Tibial artery (tissue), 4 donors: ENCODE data around the gene PFDN5.
"Not testable (repeated sequence)": the region's sequence is repeated elsewhere in the genome, so short reads cannot be mapped to it uniquely, and the experiment has no call there.

Experiments used
- DNase-seq, 2 donors: peaks; one replicate each; pipeline ENCODE4 v3.0.0-alpha.2; 2019
- H3K27ac ChIP-seq, 2 donors: fragments of 200-600 bp; sonication (generic) in 1 of 2; 1 replicate in 1 of 2; 2 replicates in 1 of 2; pipeline ENCODE4 v1.5.1; 2018 to 2019; ENCODE audit warnings: mild to moderate bottlenecking in 1 of 2
- H3K27me3 ChIP-seq, 2 donors: fragments of 200-600 bp; sonication (generic) in 1 of 2; one replicate each; pipeline versions ENCODE4 v1.5.1 to v1.6.0; 2016 to 2019
- H3K36me3 ChIP-seq, 3 donors: fragments of 200-600 bp; sonication (generic) in 2 of 3; one replicate each; pipeline ENCODE4 v1.5.1; 2016 to 2019; ENCODE audit warnings: mild to moderate bottlenecking in 2 of 3
- H3K4me1 ChIP-seq, 4 donors: fragments of 200-600 bp; sonication (generic) in 2 of 4; 1 replicate in 3 of 4; 2 replicates in 1 of 4; pipeline ENCODE4 v1.5.1; 2016 to 2019
- H3K4me3 ChIP-seq, 2 donors: fragments of 200-600 bp; sonication (generic) in 1 of 2; 1 replicate in 1 of 2; 2 replicates in 1 of 2; pipeline ENCODE4 v1.5.1; 2018 to 2019; ENCODE audit warnings: mild to moderate bottlenecking in 2 of 2
- H3K9me3 ChIP-seq, 3 donors: fragments of 200-600 bp; sonication (generic) in 1 of 3; one replicate each; pipeline ENCODE4 v1.5.1; 2016 to 2019
- intact Hi-C: fragments of 100-400 bp; cut with DNase I; formaldehyde crosslinking; loops from one replicate; pipeline ENCODE4 v1.15.0; 2023; ENCODE audit warnings: low total_unique reads
- TF ChIP-seq, protein P1 (sequence below), 2 experiments: fragments of 200-600 bp in 1 of 2; fragments of 450-650 bp in 1 of 2; IDR thresholded peaks; one replicate each; pipeline ENCODE4 v1.5.1; 2017 to 2019; ENCODE audit warnings: antibody characterized with exemption in 2 of 2, mild to moderate bottlenecking in 1 of 2, moderate library complexity in 1 of 2

Gene PFDN5

DNA sequence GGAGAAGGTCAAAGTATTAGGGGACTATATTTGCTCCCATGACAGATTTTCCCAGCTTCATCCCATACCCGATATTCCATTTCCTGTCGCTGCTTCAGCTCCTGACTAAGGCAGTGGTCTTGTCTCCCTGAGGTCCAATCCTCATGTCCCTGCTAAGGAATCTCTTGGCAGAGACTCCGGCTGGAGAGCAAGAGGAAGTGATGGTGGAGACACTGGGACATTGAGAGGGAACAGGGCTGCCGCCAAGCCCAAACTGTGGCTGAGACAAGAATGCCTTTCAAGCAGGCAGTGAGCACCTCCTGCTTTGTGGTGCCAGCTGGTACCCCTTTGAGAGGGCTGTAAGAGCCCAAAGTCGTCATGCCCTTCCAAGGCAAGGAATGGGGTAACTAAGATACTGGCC, 35.3 kb downstream of the PFDN5 start:
- intact Hi-C loops, result no loop called here
- TF ChIP-seq, protein P1, sequence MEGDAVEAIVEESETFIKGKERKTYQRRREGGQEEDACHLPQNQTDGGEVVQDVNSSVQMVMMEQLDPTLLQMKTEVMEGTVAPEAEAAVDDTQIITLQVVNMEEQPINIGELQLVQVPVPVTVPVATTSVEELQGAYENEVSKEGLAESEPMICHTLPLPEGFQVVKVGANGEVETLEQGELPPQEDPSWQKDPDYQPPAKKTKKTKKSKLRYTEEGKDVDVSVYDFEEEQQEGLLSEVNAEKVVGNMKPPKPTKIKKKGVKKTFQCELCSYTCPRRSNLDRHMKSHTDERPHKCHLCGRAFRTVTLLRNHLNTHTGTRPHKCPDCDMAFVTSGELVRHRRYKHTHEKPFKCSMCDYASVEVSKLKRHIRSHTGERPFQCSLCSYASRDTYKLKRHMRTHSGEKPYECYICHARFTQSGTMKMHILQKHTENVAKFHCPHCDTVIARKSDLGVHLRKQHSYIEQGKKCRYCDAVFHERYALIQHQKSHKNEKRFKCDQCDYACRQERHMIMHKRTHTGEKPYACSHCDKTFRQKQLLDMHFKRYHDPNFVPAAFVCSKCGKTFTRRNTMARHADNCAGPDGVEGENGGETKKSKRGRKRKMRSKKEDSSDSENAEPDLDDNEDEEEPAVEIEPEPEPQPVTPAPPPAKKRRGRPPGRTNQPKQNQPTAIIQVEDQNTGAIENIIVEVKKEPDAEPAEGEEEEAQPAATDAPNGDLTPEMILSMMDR (IDR thresholded peaks at IDR 0.05), result no peak
- no peak overlapping the region for H3K4me3 ChIP-seq
- H3K36me3 ChIP-seq, result no peaks in the 10 kb centered on the region
- H3K27me3 ChIP-seq, result peaks cover 0 to 42% of the 10 kb centered on the region in 2 donors
- no peaks in the 10 kb centered on the region for H3K9me3 ChIP-seq
- H3K4me1 ChIP-seq, result peaks cover 0 to 7% (median 2%) of the 10 kb centered on the region in 4 donors
- DNase-seq, result no peak
- no peak overlapping the region for H3K27ac ChIP-seq

DNA sequence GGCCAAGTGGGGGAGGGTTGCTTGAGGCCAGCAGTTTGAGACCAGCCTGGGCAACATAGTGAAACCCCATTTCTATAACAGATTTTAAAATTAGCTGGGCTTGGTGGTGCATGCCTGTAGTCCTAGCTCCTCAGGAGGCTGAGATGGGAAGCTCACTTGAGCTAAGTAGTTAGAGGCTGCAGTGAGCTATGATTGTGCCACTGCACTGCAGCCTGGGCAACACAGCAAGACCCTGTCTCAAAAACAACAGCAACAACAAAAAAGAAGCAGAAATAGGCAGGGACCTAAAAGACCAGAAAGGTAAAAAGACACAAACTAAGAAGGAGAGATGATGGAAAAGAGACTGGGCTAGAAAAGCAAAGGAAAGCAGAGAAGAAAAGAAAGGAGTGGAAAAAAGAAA, 37.0 kb downstream of the PFDN5 start:
- H3K4me1 ChIP-seq, H3K9me3 ChIP-seq, H3K36me3 ChIP-seq, H3K4me3 ChIP-seq, H3K27ac ChIP-seq, intact Hi-C loops, DNase-seq: not testable (repeated sequence)
- peaks cover 0 to 59% of the 10 kb centered on the region in 2 donors for H3K27me3 ChIP-seq

DNA sequence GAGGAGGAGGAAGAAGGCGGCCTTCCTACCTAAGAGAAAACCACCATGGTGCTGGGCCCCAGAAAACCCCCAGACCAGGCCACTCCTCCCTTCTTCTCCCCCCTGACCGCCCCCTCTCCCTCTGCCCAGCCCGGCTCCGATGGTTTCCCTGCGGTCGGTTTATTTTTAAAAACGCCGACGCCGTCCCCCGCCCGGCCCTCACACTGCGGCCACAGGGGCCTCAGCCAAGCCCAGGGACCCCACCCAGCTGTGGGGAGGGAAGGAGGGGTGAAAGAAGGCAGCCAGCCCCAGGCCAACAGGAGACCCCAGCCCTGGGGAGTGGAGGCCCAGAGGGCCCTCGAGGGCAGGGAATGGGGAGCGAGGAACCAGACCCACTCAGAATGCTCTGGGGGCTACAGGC, 37.4 kb downstream of the PFDN5 start:
- Histone ChIP-seq H3K27me3 (peaks cover 0 to 63% of the 10 kb centered on the region in 2 donors), H3K9me3 (no peaks in the 10 kb centered on the region), H3K4me3 (no peak overlapping the region), H3K4me1 (no peaks in the 10 kb centered on the region), H3K27ac (no peak overlapping the region), H3K36me3 (no peaks in the 10 kb centered on the region)
- intact Hi-C loops, result no loop called here
- TF ChIP-seq, protein P1 (IDR thresholded peaks at IDR 0.05), result no peak
- DNase-seq, result no peak

DNA sequence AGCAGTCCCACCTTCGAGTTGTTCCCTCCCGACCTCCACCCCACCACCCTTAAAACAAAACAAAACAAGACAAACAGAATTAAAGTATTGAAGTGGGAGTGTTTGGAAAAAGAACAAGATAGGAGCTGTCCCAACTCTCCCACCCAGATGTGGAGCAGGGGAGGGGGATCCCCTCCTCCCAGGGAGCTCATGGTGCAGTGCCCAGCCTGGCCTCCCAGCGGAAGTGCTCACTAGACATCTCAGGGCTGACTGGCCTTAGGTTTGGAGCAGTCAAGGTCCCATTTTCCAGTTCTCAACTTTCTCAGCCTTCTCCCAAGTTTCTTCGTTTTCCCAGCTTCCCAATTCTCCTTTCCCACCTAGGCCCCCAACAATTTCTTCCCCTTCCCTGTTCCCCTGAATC, 37.9 kb downstream of the PFDN5 start:
- Histone ChIP-seq H3K9me3 (no peaks in the 10 kb centered on the region), H3K27me3 (peaks cover 0 to 68% of the 10 kb centered on the region in 2 donors), H3K4me1 (no peaks in the 10 kb centered on the region), H3K27ac (no peak overlapping the region), H3K4me3 (no peak overlapping the region), H3K36me3 (no peaks in the 10 kb centered on the region)
- DNase-seq, result no peak
- intact Hi-C loops, result no loop called here
- TF ChIP-seq, protein P1 (IDR thresholded peaks at IDR 0.05), result no peak

DNA sequence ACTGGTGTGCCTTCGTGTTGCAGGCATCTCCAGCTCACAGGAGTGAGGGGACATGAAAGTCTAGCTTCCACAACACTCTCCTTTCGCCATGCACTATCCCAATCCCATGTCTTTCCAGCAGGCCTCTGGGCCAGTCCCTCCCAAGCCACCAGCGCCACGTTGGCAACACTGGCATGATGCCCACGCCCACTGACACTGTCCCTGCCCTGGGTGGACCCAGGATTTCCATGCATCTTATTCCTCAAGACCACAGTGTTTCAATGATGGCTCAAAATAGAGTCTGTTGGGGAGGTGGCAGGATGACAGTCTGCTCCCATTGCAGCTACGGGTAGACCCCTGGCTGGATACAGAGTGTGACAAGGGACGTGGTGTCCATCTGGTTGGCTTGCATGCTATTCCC, 38.5 kb downstream of the PFDN5 start:
- intact Hi-C loops, result no loop called here
- H3K4me1 ChIP-seq, result no peaks in the 10 kb centered on the region
- TF ChIP-seq, protein P1 (IDR thresholded peaks at IDR 0.05), result no peak
- no peak overlapping the region for H3K4me3 ChIP-seq
- no peaks in the 10 kb centered on the region for H3K36me3 ChIP-seq
- no peaks in the 10 kb centered on the region for H3K9me3 ChIP-seq
- DNase-seq, result no peak
- no peak overlapping the region for H3K27ac ChIP-seq
- peaks cover 0 to 74% of the 10 kb centered on the region in 2 donors for H3K27me3 ChIP-seq

DNA sequence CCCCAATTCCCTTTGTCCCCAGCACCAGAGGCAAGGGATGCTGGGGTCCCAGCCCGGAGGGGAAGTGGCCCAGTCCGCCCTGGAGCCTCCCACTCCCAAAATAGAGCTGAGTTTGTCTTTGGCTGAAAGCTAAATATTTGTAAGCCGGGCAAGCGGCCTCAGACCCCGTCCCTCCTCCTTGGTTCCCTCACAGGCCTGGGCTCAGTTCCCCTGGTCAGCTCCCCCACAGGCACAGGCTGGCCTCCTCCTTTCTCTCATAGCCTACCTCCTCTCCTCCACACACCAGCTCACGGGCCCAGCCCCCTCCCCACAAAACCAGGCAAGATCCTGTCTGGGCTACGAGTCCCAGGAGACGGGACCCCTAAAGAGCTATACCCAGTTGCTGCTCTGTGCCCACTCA, 39.5 kb downstream of the PFDN5 start:
- intact Hi-C loops, result no loop called here
- no peak overlapping the region for H3K27ac ChIP-seq
- H3K36me3 ChIP-seq, result no peaks in the 10 kb centered on the region
- no peak for DNase-seq
- peaks cover 0 to 75% of the 10 kb centered on the region in 2 donors for H3K27me3 ChIP-seq
- TF ChIP-seq, protein P1 (IDR thresholded peaks at IDR 0.05), result no peak
- no peaks in the 10 kb centered on the region for H3K9me3 ChIP-seq
- H3K4me1 ChIP-seq, result no peaks in the 10 kb centered on the region
- H3K4me3 ChIP-seq, result no peak overlapping the region
